ENCODE measurements around the gene PDZD8. TPM values are rescaled to one million over a fixed set of nuclear protein-coding genes. Genes with fewer than 3 reads are reported as not detected.

The PDZD8 gene
- total RNA-seq, 1 donor from 2014 or later: 31.7 TPM

DNA sequence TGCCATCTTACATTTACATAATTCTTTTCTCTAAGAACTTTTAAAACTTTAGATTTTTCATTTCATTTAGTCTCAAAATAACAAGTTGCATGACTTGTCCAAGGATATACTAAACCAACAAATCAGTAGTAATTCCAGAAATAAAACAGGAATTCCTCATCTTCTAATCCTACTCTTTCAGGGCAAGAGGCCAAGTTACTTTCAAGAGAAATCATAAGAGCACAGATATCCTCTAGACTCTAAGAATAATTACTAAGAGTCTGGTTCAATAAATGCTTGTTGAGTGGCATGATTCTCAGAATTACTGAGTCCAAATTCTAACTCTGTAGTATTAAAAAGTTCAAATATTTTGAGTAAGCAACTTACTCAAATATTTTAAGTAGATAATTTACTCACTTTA lies 12.9 kb downstream of the PDZD8 start:
- H3K36me3 Mint-ChIP-seq: peaks cover 5% of the 10 kb centered on the region
- no peak overlapping the region for H3K4me3 Mint-ChIP-seq
- TF ChIP-seq, protein P1, sequence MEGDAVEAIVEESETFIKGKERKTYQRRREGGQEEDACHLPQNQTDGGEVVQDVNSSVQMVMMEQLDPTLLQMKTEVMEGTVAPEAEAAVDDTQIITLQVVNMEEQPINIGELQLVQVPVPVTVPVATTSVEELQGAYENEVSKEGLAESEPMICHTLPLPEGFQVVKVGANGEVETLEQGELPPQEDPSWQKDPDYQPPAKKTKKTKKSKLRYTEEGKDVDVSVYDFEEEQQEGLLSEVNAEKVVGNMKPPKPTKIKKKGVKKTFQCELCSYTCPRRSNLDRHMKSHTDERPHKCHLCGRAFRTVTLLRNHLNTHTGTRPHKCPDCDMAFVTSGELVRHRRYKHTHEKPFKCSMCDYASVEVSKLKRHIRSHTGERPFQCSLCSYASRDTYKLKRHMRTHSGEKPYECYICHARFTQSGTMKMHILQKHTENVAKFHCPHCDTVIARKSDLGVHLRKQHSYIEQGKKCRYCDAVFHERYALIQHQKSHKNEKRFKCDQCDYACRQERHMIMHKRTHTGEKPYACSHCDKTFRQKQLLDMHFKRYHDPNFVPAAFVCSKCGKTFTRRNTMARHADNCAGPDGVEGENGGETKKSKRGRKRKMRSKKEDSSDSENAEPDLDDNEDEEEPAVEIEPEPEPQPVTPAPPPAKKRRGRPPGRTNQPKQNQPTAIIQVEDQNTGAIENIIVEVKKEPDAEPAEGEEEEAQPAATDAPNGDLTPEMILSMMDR (conservative IDR thresholded peaks at IDR 0.05): no peak
- H3K9me3 Mint-ChIP-seq: no peaks in the 10 kb centered on the region
- peaks cover 48% of the 10 kb centered on the region for H3K4me1 Mint-ChIP-seq (ENCODE audit: unreplicated experiment)
- no peaks in the 10 kb centered on the region for H3K27me3 Mint-ChIP-seq
- no peak for DNase-seq (ENCODE audit: extremely low spot score, unreplicated experiment)
- no peak overlapping the region for H3K27ac Mint-ChIP-seq

DNA sequence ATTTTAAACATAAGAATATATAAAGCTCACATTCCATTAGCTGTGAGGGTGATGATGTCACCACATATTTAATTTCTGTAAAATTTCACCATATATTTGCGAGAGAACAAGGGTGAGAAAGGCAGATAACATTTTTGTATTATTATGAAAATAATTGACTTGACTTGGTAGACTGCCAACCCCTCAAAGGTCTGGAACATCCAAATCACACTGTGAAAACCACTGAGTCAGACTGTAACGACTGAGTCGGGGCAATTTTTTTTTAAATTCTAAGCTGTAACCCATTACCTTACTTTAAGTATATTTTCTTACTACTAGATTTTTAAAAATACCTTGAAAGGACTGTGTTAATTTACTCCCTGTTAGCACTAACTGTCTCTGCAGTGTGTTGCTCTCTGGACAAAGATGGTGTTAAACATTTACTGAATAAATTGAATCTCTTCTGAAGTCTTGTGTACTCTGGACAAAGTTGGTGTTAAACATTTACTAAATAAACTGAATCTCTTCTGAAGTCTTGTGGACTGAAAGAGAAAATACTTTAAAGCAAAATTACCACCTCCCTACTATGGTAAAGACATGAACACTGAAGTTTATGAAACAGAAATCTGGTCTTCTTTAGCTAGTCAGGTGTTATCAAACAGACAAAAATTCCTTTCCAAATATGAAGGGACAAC lies 14.1 kb downstream of the PDZD8 start:
- Mint-ChIP-seq H3K36me3 (peaks cover 5% of the 10 kb centered on the region), H3K27ac (peak overlapping the region; percentile 27), H3K4me1 (ENCODE audit: unreplicated experiment) (peaks cover 36% of the 10 kb centered on the region), H3K4me3 (peak overlapping the region; percentile 40), H3K27me3 (no peaks in the 10 kb centered on the region), H3K9me3 (no peaks in the 10 kb centered on the region)
- TF ChIP-seq, protein P1 (conservative IDR thresholded peaks at IDR 0.05): no peak
- DNase-seq (ENCODE audit: extremely low spot score, unreplicated experiment): no peak

DNA sequence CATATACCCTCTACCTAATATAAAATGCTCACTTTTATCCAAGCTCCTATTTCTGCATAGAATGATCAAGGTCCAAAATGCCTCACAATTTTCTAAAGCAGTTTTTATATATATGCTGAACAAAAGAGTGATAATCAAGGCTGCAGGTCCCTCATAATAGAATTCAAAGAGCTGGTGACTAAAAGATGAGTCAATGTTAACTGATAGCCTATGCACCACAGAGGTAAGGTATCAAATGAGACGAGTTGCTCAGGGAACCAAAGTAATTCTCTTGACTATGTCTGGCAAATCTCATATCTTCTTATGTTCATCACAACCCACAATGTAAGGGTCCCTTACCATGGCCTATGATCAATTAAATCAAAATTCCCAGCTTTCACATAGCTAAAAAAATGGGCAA lies 15.2 kb downstream of the PDZD8 start:
- H3K27ac Mint-ChIP-seq: no peak overlapping the region
- H3K9me3 Mint-ChIP-seq: no peaks in the 10 kb centered on the region
- no peak overlapping the region for H3K4me3 Mint-ChIP-seq
- peaks cover 36% of the 10 kb centered on the region for H3K4me1 Mint-ChIP-seq (ENCODE audit: unreplicated experiment)
- DNase-seq (ENCODE audit: extremely low spot score, unreplicated experiment): no peak
- TF ChIP-seq, protein P1 (conservative IDR thresholded peaks at IDR 0.05): no peak
- H3K27me3 Mint-ChIP-seq: no peaks in the 10 kb centered on the region
- H3K36me3 Mint-ChIP-seq: peaks cover 5% of the 10 kb centered on the region

DNA sequence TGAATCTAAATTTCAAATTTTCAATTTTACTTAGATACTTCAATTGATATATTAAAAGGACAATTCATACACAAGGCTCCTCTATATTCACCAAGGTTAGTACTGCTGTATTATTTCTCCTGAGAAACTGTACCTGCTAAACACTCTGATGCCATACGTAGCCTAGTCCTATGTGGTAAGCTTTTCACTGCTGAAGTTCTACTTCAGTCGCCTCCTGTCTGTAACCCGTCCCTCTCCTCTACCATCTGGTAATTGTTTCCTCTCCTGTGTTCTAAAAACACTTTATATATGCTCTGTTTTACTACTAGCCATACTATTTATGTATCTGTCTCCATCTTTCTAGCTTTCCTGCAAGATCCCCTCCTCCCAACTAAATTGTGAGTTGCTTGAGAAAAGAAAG lies 20.2 kb downstream of the PDZD8 start:
- Mint-ChIP-seq H3K4me1 (ENCODE audit: unreplicated experiment) (peaks cover 24% of the 10 kb centered on the region), H3K27ac (no peak overlapping the region), H3K36me3 (peaks cover 9% of the 10 kb centered on the region), H3K9me3 (no peaks in the 10 kb centered on the region), H3K27me3 (no peaks in the 10 kb centered on the region), H3K4me3 (no peak overlapping the region)
- DNase-seq (ENCODE audit: extremely low spot score, unreplicated experiment): no peak
- TF ChIP-seq, protein P1 (conservative IDR thresholded peaks at IDR 0.05): no peak

DNA sequence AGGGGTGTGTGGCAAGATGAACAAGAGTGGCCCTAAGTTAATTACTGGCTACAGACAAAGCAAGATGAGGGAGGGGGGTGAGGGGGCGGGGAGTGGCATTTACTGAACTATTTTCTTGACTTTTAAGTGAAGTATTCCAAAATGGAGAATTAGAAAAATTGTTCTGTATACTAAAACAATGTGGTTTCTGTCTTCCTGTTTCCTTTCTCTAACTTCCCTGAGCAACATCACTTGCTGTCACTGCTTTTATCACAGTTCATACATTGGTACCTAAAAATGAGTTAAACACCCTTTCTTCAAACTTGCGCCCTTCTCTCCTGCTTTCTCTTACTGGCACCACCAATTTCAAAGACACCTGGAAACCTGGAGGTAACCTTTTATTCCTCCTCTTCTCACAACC lies 21.6 kb downstream of the PDZD8 start:
- Mint-ChIP-seq H3K9me3 (no peaks in the 10 kb centered on the region), H3K4me1 (ENCODE audit: unreplicated experiment) (peaks cover 28% of the 10 kb centered on the region), H3K36me3 (peaks cover 6% of the 10 kb centered on the region), H3K27ac (no peak overlapping the region), H3K27me3 (no peaks in the 10 kb centered on the region), H3K4me3 (no peak overlapping the region)
- DNase-seq (ENCODE audit: extremely low spot score, unreplicated experiment): no peak
- TF ChIP-seq, protein P1 (conservative IDR thresholded peaks at IDR 0.05): no peak
